Measurements from ENCODE around the gene KIF26B. TPM values are rescaled to one million over a fixed set of nuclear protein-coding genes. Genes with fewer than 3 reads are reported as not detected.

The KIF26B gene
- total RNA-seq: under 1 TPM; 0.12 to 0.13 TPM
- long read RNA-seq: 0 reads

GRCh38 chr1:245154429-245155271 lies at the start of gene KIF26B:
Gene KIF26B (plus strand): TSS chr1:245154985. CDS start chr1:245155425, 440 bp downstream.
- intact Hi-C loops (cut with DNase I): loop anchor here (5.0 to 10.0 kb wide), 5 partner anchors 230 to 1300 kb away; no protein-coding TSS in a partner anchor
- DNase-seq (peak; percentile 42), ATAC-seq (peak; percentile 20 to 41)

- ATAC-seq (no peak), DNase-seq (no peak)
- intact Hi-C loops (cut with DNase I): no loop called here
These were observed 49.7 kb upstream of the KIF26B start for GRCh38 chr1:245105042-245105441.

GRCh38 chr1:245105815-245106410 lies 48.9 kb upstream of the KIF26B start:
- intact Hi-C loops (cut with DNase I): no loop called here
- DNase-seq: no peak
- ATAC-seq: no peak

GRCh38 chr1:245107776-245108114 lies 47.0 kb upstream of the KIF26B start:
- intact Hi-C loops (cut with DNase I): no loop called here
- ATAC-seq: no peak
- no peak for DNase-seq

GRCh38 chr1:245108246-245108645 lies 46.5 kb upstream of the KIF26B start:
- no peak for ATAC-seq
- no peak for DNase-seq
- intact Hi-C loops (cut with DNase I): no loop called here

- DNase-seq (no peak), ATAC-seq (no peak)
- intact Hi-C loops (cut with DNase I): no loop called here
These were observed 45.9 kb upstream of the KIF26B start for GRCh38 chr1:245108909-245109308.

- intact Hi-C loops (cut with DNase I): no loop called here
- DNase-seq: no peak
- no peak for ATAC-seq
These were observed 44.4 kb upstream of the KIF26B start for GRCh38 chr1:245110406-245110805.

GRCh38 chr1:245111073-245111472 lies 43.7 kb upstream of the KIF26B start:
- intact Hi-C loops (cut with DNase I): no loop called here
- ATAC-seq (no peak), DNase-seq (no peak)

GRCh38 chr1:245113649-245114048 lies 41.1 kb upstream of the KIF26B start:
- ATAC-seq (no peak), DNase-seq (no peak)
- intact Hi-C loops (cut with DNase I): no loop called here

- intact Hi-C loops (cut with DNase I): no loop called here
- DNase-seq (no peak), ATAC-seq (no peak)
These were observed 38.7 kb upstream of the KIF26B start for GRCh38 chr1:245116131-245116530.

- no peak for ATAC-seq
These were observed 38.0 kb upstream of the KIF26B start for GRCh38 chr1:245116751-245117150.

GRCh38 chr1:245118066-245118465 lies 36.7 kb upstream of the KIF26B start:
- no peak for DNase-seq
- intact Hi-C loops (cut with DNase I): no loop called here
- ATAC-seq: no peak

More at GRCh38 chr1:245116751-245117150, 38.0 kb upstream of the KIF26B start:
- no peak for DNase-seq
- intact Hi-C loops (cut with DNase I): no loop called here

GRCh38 chr1:245118806-245119205 lies 36.0 kb upstream of the KIF26B start:
- no peak for ATAC-seq
- intact Hi-C loops (cut with DNase I): no loop called here
- no peak for DNase-seq

GRCh38 chr1:245121523-245121922 lies 33.3 kb upstream of the KIF26B start:
- ATAC-seq: no peak
- no peak for DNase-seq
- intact Hi-C loops (cut with DNase I): no loop called here

- intact Hi-C loops (cut with DNase I): no loop called here
- DNase-seq (no peak), ATAC-seq (no peak)
These were observed 30.5 kb upstream of the KIF26B start for GRCh38 chr1:245124241-245124640.

GRCh38 chr1:245124644-245125043 lies 30.1 kb upstream of the KIF26B start:
- ATAC-seq: no peak
- no peak for DNase-seq
- intact Hi-C loops (cut with DNase I): no loop called here

- intact Hi-C loops (cut with DNase I): no loop called here
- ATAC-seq: peak in 1 of 2 donors; percentile 34
- no peak for DNase-seq
These were observed 28.3 kb upstream of the KIF26B start for GRCh38 chr1:245126530-245126929.

- no peak for ATAC-seq
- intact Hi-C loops (cut with DNase I): no loop called here
- DNase-seq: no peak
These were observed 26.2 kb upstream of the KIF26B start for GRCh38 chr1:245128381-245129101.

- ATAC-seq (no peak), DNase-seq (no peak)
- intact Hi-C loops (cut with DNase I): no loop called here
These were observed 25.2 kb upstream of the KIF26B start for GRCh38 chr1:245129319-245130240.
